HG03060 (cell line): ENCODE measurements around the gene ANO4.
"Not testable (repeated sequence)": the region's sequence is repeated elsewhere in the genome, so short reads cannot be mapped to it uniquely, and the experiment has no call there.

Experiments
- ATAC-seq: cut with Tn5 transposase; IDR thresholded peaks from one replicate; pipeline ENCODE4 v1.9.1; 2021; ENCODE audit warnings: low read depth, moderate number of reproducible peaks; ENCODE audit not compliant: unreplicated experiment

Gene ANO4

GRCh38 chr12:101145777-101146431, 351.3 kb downstream of the ANO4 start:
- not testable (repeated sequence) for ATAC-seq

GRCh38 chr12:101165319-101165718, 370.7 kb downstream of the ANO4 start:
- ATAC-seq = no peak

- no peak for ATAC-seq
Observed at GRCh38 chr12:101166866-101167265, 372.3 kb downstream of the ANO4 start.

- no peak for ATAC-seq
Observed at GRCh38 chr12:101168001-101168400, 373.4 kb downstream of the ANO4 start.

GRCh38 chr12:101172316-101172715, 377.7 kb downstream of the ANO4 start:
- ATAC-seq = no peak

GRCh38 chr12:101173197-101173749, 378.7 kb downstream of the ANO4 start:
- ATAC-seq = no peak

GRCh38 chr12:101174541-101174940, 380.0 kb downstream of the ANO4 start:
- no peak for ATAC-seq
